HepG2 (cell line): Measurements from ENCODE around the gene NAGA.

Experiments
- STAG1 ChIP-seq: sonication (generic); formaldehyde crosslinking; IDR thresholded peaks from 2 replicates; pipeline ENCODE4 v1.4.0; 2020; ENCODE audit warnings: missing genetic modification reagents
- ZNF879 ChIP-seq: sonication (generic); formaldehyde crosslinking; IDR thresholded peaks from 2 replicates; pipeline ENCODE4 v1.8.1; 2023; ENCODE audit warnings: missing genetic modification reagents

DNA sequence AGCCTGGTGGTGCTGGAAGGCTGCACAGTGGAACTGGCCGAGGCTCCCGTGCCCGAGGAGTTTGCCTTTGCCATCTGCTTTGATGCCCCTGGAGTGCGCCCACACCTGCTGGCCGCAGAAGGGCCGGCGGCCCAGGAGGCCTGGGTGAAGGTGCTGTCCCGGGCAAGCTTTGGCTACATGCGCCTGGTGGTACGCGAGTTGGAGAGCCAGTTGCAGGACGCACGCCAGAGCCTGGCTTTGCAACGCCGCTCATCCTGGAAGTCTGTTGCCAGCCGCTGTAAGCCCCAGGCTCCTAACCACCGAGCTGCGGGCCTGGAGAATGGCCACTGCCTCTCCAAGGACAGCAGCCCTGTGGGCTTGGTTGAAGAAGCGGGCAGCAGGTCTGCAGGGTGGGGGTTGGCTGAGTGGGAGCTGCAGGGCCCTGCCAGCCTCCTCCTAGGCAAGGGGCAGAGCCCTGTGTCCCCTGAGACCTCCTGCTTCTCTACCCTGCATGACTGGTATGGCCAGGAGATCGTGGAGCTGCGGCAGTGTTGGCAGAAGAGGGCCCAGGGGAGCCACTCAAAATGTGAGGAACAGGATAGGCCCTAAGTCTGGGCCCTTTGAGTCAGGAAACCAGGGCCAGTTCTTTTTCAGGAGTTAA is 7.0 kb upstream of the NAGA start:
- no peak for TF ChIP-seq STAG1
- TF ChIP-seq ZNF879 (CRISPR knock-in tag) = no peak
